ENCODE data around the gene GNB1. TPM values are rescaled to one million over a fixed set of nuclear protein-coding genes. Genes with fewer than 3 reads are reported as not detected.
A peak's percentile ranks its signal among the peaks of the same experiment; 100 is the strongest.
"Not testable (repeated sequence)": the region's sequence is repeated elsewhere in the genome, so short reads cannot be mapped to it uniquely, and the experiment has no call there.

GNB1 gene
- total RNA-seq (2014; rRNA removed; shearing (Covaris generic)): 135 and 159 TPM in 2 replicates

- Histone ChIP-seq H3K36me3 (replicated peaks; ENCODE audit: control insufficient read depth, insufficient read depth, low read length) (no peaks in the 10 kb centered on the region), H3K4me3 (ENCODE audit: insufficient read depth, low read depth, low read length) (peak within 1 kb of the TSS; percentile 100), H3K27me3 (ENCODE audit: control insufficient read depth, insufficient read depth, low read length) (no peaks in the 10 kb centered on the region)
- peak; percentile 97 for DNase-seq
Measured at GRCh38 chr1:1890506-1891348, at the start of gene GNB1. Gene GNB1 (minus strand): TSS chr1:1891087. CDS start chr1:1825453, 65,634 bp downstream.

GRCh38 chr1:1940123-1940425, 49.2 kb upstream of the GNB1 start:
- DNase-seq: no peak
- no peaks in the 10 kb centered on the region for H3K27me3 ChIP-seq (ENCODE audit: control insufficient read depth, insufficient read depth, low read length)
- no peaks in the 10 kb centered on the region for H3K36me3 ChIP-seq (replicated peaks; ENCODE audit: control insufficient read depth, insufficient read depth, low read length)
- H3K4me3 ChIP-seq (ENCODE audit: insufficient read depth, low read depth, low read length): no peak overlapping the region

GRCh38 chr1:1939296-1940122, 48.6 kb upstream of the GNB1 start:
- Histone ChIP-seq H3K27me3 (ENCODE audit: control insufficient read depth, insufficient read depth, low read length) (no peaks in the 10 kb centered on the region), H3K36me3 (replicated peaks; ENCODE audit: control insufficient read depth, insufficient read depth, low read length) (no peaks in the 10 kb centered on the region), H3K4me3 (ENCODE audit: insufficient read depth, low read depth, low read length) (no peak overlapping the region)
- no peak for DNase-seq

GRCh38 chr1:1938613-1939295, 47.9 kb upstream of the GNB1 start:
- DNase-seq: no peak
- H3K4me3 ChIP-seq (ENCODE audit: insufficient read depth, low read depth, low read length): no peak overlapping the region

GRCh38 chr1:1938276-1938573, 47.3 kb upstream of the GNB1 start:
- Histone ChIP-seq H3K4me3 (ENCODE audit: insufficient read depth, low read depth, low read length) (no peak overlapping the region), H3K36me3 (replicated peaks; ENCODE audit: control insufficient read depth, insufficient read depth, low read length) (no peaks in the 10 kb centered on the region), H3K27me3 (ENCODE audit: control insufficient read depth, insufficient read depth, low read length) (no peaks in the 10 kb centered on the region)
- no peak for DNase-seq

More at GRCh38 chr1:1938613-1939295, 47.9 kb upstream of the GNB1 start:
- no peaks in the 10 kb centered on the region for H3K36me3 ChIP-seq (replicated peaks; ENCODE audit: control insufficient read depth, insufficient read depth, low read length)
- no peaks in the 10 kb centered on the region for H3K27me3 ChIP-seq (ENCODE audit: control insufficient read depth, insufficient read depth, low read length)

- H3K4me3 ChIP-seq (ENCODE audit: insufficient read depth, low read depth, low read length): no peak overlapping the region
Measured at GRCh38 chr1:1937549-1938275, 46.8 kb upstream of the GNB1 start.

GRCh38 chr1:1937061-1937460, 46.2 kb upstream of the GNB1 start:
- H3K27me3 ChIP-seq (ENCODE audit: control insufficient read depth, insufficient read depth, low read length): no peaks in the 10 kb centered on the region
- no peak overlapping the region for H3K4me3 ChIP-seq (ENCODE audit: insufficient read depth, low read depth, low read length)
- no peak for DNase-seq
- H3K36me3 ChIP-seq (replicated peaks; ENCODE audit: control insufficient read depth, insufficient read depth, low read length): no peaks in the 10 kb centered on the region

More at GRCh38 chr1:1937549-1938275, 46.8 kb upstream of the GNB1 start:
- no peak for DNase-seq
- no peaks in the 10 kb centered on the region for H3K27me3 ChIP-seq (ENCODE audit: control insufficient read depth, insufficient read depth, low read length)
- no peaks in the 10 kb centered on the region for H3K36me3 ChIP-seq (replicated peaks; ENCODE audit: control insufficient read depth, insufficient read depth, low read length)

- not testable (repeated sequence) for H3K27me3 ChIP-seq (ENCODE audit: control insufficient read depth, insufficient read depth, low read length); H3K4me3 ChIP-seq (ENCODE audit: insufficient read depth, low read depth, low read length); H3K36me3 ChIP-seq (replicated peaks; ENCODE audit: control insufficient read depth, insufficient read depth, low read length); DNase-seq
Measured at GRCh38 chr1:1934848-1935247, 44.0 kb upstream of the GNB1 start.

- H3K36me3 ChIP-seq (replicated peaks; ENCODE audit: control insufficient read depth, insufficient read depth, low read length): no peaks in the 10 kb centered on the region
Measured at GRCh38 chr1:1929639-1930545, 39.0 kb upstream of the GNB1 start.

GRCh38 chr1:1929102-1929638, 38.3 kb upstream of the GNB1 start:
- no peak overlapping the region for H3K4me3 ChIP-seq (ENCODE audit: insufficient read depth, low read depth, low read length)
- DNase-seq: no peak
- no peaks in the 10 kb centered on the region for H3K27me3 ChIP-seq (ENCODE audit: control insufficient read depth, insufficient read depth, low read length)
- H3K36me3 ChIP-seq (replicated peaks; ENCODE audit: control insufficient read depth, insufficient read depth, low read length): no peaks in the 10 kb centered on the region

More at GRCh38 chr1:1929639-1930545, 39.0 kb upstream of the GNB1 start:
- no peaks in the 10 kb centered on the region for H3K27me3 ChIP-seq (ENCODE audit: control insufficient read depth, insufficient read depth, low read length)
- DNase-seq: no peak
- H3K4me3 ChIP-seq (ENCODE audit: insufficient read depth, low read depth, low read length): no peak overlapping the region

- no peak for DNase-seq
- Histone ChIP-seq H3K27me3 (ENCODE audit: control insufficient read depth, insufficient read depth, low read length) (no peaks in the 10 kb centered on the region), H3K4me3 (ENCODE audit: insufficient read depth, low read depth, low read length) (no peak overlapping the region), H3K36me3 (replicated peaks; ENCODE audit: control insufficient read depth, insufficient read depth, low read length) (no peaks in the 10 kb centered on the region)
Measured at GRCh38 chr1:1928231-1929101, 37.6 kb upstream of the GNB1 start.

- H3K4me3 ChIP-seq (ENCODE audit: insufficient read depth, low read depth, low read length): no peak overlapping the region
- H3K36me3 ChIP-seq (replicated peaks; ENCODE audit: control insufficient read depth, insufficient read depth, low read length): no peaks in the 10 kb centered on the region
- no peaks in the 10 kb centered on the region for H3K27me3 ChIP-seq (ENCODE audit: control insufficient read depth, insufficient read depth, low read length)
- DNase-seq: no peak
Measured at GRCh38 chr1:1927751-1928150, 36.9 kb upstream of the GNB1 start.
